Measurements from ENCODE around the gene MED10. TPM values are rescaled to one million over a fixed set of nuclear protein-coding genes. Genes with fewer than 3 reads are reported as not detected.

The MED10 gene
- polyA plus RNA-seq, 1 of the 3 experiments (the other 2 are of a cell fraction), result 75.9 TPM

DNA sequence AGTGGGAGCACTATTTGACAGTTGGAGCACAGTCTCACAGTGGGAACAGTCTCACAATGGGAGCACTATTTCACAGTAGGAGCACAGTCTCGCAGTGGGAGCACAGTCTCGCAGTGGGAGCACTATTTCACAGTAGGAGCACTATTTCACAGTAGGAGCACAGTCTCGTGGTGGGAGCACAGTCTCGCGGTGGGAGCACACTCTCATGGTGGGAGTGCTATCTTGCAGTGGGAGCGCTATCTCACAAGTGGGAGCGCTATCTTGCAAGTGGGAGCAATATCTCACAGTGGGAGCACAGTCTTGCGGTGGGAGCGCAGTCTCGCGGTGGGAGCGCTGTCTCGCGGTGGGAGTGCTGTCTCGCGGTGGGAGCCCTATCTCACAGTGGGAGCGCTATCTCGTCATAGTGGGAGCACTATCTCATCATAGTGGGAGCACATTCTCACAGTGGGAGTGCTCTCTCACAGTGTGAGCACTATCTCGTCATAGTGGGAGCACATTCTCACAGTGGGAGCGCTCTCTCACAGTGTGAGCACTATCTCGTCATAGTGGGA lies 56.1 kb downstream of the MED10 start (continued):
- TF ChIP-seq, protein P1, sequence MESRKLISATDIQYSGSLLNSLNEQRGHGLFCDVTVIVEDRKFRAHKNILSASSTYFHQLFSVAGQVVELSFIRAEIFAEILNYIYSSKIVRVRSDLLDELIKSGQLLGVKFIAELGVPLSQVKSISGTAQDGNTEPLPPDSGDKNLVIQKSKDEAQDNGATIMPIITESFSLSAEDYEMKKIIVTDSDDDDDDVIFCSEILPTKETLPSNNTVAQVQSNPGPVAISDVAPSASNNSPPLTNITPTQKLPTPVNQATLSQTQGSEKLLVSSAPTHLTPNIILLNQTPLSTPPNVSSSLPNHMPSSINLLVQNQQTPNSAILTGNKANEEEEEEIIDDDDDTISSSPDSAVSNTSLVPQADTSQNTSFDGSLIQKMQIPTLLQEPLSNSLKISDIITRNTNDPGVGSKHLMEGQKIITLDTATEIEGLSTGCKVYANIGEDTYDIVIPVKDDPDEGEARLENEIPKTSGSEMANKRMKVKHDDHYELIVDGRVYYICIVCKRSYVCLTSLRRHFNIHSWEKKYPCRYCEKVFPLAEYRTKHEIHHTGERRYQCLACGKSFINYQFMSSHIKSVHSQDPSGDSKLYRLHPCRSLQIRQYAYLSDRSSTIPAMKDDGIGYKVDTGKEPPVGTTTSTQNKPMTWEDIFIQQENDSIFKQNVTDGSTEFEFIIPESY (IDR thresholded peaks at IDR 0.05; ENCODE audit: borderline replicate concordance, low read depth), result no peak
- no peak for TF ChIP-seq MEF2A (IDR thresholded peaks at IDR 0.05; ENCODE audit: borderline replicate concordance, low read depth)

Other genes with a start within 250 kb of the MED10 start
- gene UBE2QL1, start 70.3 kb upstream of the MED10 start, polyA plus RNA-seq (2012; rRNA removed), result 0.28 and 0.84 TPM in 2 replicates

Measured in SK-N-SH (cell line).